HG02798 (cell line): ENCODE data around the gene SSBP4.

Experiments used
- ATAC-seq: cut with Tn5 transposase; IDR thresholded peaks from one replicate; pipeline ENCODE4 v1.9.1; 2021; ENCODE audit warnings: mild to moderate bottlenecking; ENCODE audit not compliant: unreplicated experiment, poor library complexity

Gene SSBP4

DNA sequence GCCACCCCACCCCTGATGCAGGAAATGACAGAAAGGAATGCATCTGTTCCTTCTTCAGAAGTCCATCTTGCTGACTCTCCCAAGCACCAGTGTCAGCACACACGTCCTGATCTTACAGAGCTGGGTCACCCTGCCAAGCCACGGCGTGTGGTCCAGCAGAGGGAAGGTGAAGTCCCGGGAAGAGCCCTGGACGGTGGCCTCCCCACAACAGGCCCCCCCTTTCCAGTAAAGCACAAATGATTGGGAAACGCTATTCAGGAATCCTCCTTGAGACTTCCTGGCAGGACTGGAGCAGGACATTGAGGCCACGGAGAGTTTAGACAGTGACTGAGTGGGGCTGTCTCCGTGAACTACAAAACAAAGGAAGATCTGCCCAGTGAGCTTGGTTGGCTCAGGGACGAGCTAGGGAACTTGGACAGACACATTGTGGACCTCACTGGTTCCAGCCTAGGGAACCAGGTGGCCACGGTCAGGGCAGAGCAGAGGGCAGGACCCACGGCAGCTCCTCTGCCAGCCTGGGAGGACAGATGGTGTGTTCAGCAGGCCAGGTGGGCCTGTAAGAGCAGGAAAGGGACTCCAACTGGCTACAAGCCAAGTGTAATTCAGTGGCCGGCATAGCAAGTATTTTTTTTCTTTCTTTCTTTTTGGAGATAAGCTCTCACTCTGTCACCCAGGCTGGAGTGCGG lies 61.0 kb downstream of the SSBP4 start:
- no peak for ATAC-seq

DNA sequence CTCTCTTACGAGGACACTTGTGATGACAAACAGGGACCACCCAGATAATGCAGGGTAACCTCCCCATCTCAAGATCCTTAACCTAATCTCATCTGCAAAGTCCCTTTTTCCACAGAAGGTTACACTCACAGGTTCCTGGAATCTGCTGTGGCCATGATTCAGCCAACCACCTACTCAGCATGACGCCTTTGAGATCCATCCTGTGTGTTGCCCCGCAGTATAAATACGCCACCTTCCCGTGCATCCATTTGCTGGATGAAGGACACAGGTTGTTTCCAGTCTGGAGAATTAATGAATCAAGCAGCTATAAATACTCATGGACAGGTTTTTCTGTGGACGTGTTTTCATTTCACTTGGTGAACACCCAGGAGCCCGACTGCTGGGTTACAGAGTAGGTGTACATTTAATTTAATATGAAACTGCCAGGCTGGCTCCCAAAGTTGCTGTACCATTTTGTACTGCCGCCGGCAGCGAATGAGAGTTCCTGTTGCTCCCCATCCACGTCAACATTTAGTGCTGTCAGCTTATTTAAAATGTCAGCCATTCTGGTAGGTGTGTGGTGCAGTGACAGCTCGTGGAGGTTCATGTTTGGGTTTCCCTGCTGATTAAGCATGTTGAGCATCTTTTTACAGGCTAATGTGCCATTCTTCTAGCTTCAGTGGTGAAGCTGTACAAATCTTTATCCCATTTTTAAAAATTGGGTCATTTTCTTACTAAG lies 62.5 kb downstream of the SSBP4 start:
- ATAC-seq, result no peak

DNA sequence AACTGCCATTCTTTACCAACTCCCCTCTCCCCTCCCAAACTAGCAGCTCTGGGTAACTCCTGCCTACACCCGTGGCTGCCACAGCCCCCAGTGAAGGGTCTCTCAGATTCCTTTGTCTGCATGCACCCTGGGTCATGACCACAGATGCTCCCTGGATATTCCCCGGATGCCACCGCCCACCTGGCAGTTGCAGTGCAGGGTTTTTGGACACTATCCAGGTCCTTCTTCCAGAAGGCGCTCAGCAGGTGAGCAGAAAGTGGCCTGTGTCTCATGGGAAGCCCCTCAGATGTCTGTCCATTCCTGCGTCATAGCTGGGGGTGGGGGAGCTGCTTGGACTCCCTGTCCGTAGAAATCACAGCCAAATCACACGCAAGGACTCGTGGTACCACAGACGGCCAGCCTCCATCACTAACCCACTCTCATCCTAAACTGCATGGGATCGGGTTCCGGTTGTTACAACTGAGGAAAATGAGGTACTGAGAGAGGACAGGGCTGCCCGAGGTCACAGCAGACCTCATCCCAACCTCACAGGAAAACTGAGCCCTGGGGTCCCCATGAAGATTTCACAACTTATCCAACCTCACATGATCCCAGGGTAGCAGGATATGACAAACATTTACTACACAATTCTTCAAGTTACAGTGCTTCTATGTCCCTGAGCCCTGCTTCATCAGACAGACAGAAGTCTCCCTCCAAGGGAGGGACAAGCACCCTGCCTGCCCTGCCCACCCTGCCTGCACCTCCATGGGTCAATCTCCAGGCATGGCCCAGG lies 64.1 kb downstream of the SSBP4 start:
- no peak for ATAC-seq
